HG03565 (cell line): Measurements from ENCODE around the gene FOXO3.

Experiments
- ATAC-seq: cut with Tn5 transposase; IDR thresholded peaks from one replicate; pipeline ENCODE4 v1.9.1; 2021; ENCODE audit warnings: mild to moderate bottlenecking, moderate library complexity; ENCODE audit not compliant: unreplicated experiment

Gene FOXO3

DNA sequence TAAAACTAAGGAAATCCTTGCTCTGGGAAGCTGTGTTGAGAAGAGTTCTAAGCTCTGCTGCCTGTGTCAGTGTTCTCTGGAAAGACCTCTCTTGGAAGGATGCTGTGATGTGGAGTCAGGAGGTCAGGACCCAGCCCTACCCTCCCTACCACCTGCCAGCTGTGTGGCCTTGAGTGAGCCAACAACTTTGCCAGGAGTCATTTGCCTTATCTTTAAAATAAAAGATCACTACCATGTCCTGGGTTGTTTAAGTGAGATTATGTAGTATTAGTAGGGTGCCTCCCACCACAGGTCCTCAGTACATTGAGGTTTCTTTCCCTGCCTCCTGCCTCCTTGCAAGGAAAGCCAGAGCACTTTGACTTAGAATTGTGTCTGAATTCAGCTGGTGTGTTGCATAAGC lies 64.9 kb downstream of the FOXO3 start:
- ATAC-seq: no peak

DNA sequence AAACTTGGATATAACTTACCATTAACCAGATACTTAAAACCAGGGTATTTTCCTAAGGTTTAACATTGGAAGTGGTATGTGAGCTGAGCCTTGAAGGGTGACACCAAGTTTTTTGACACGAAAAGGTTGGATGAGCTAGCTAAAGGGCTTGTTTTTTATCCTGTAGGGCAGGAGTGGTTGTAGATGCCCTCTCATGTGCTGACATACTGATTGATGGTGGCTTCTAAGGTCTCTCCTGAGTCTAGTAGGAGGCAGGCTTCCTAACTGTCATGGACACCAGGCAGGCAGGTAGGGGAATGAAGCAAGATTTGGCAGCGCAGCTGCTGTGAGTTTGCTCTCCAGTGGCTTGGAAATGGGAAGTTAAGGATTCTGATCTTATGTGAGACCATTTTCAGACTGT lies 66.1 kb downstream of the FOXO3 start:
- ATAC-seq: no peak

DNA sequence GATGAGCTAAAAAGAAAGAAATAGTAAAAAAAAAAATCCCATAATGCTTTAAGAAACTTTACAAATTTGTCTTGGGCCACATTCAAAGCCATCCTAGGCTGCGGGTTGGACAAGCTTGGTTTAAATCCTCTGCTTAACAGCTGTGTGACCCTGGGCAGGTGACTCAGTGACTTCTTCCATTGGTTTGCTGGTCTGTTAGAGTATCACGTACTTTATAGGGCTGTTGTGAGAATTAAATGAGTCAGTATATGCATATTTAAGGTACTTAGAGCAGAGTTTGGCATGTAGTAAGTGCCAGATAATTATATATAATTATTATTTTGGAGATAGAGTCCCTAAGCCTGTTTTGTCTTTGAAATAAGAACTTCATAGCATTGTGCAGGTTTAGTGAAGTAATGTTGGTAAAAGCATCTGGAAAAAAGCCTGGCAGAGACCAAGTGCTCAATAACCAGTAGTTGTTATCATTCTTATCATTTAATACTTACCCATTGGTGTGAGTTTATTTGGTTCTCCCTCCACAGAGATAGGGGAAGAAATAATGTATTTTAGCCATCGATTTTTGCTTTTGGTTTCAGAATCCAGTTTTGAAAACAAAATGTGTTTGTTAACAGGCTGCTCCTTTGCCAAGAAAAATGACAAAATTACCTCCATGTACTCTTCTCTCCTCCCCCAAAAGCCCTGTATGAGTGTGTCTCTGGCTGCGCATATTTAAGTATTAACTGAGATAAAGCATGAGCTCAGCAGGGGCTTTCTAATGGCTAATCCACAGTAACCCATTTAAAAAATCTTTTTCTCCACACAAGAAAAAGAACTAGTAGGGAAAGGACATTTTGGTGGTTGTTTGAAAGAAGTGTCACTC lies 67.2 kb downstream of the FOXO3 start:
- ATAC-seq: no peak

DNA sequence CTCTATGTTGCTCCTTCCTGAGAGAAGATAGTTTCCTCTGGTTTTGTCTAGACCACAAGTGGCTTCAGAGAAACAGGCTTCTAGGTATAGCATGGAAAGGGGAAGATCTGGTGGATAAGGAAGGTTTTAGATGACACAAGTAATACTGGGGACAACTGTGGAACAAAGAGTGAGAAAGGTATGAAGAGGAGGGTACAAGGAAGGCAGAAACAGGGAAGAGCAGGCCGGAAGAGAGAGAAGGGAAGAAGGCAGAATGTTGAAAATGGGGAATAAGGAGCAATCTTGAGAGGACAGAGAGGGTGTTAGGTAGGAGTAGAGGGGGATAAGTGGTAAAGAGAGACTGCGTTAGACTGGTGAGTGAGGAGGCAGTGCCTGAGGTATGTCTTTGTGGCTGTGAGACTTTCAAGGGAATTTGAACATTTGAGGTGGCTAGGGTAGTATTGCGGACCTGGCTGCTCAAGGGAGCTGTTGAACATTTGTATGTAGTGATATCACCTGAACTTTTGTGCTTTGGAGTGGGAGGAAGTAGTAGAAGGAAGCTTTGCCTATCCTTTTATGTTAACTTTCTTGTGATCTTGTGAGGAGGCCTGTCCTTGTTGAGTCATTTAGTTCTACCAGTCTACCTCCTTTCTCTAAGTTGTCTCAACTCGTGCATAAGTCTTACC lies 69.5 kb downstream of the FOXO3 start:
- no peak for ATAC-seq

DNA sequence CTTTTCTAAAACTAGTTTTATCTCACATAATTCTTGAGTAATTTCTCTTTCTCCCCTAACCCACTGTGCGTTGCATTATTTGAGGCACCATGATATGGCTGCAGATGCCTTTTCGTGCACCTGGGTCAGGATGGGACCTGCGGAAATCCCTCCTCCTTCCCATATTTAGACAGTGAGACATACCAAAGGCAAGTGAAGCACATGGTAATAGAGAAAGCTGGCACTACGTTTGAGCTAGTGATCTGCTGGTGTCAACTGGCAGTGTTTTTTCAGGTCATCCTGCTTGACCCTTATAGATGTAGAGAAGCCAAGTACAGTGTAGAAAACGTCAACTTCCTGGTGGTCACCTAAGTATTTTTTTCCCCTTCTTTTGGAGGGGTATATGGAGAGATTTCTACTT lies 71.7 kb downstream of the FOXO3 start:
- ATAC-seq: no peak

DNA sequence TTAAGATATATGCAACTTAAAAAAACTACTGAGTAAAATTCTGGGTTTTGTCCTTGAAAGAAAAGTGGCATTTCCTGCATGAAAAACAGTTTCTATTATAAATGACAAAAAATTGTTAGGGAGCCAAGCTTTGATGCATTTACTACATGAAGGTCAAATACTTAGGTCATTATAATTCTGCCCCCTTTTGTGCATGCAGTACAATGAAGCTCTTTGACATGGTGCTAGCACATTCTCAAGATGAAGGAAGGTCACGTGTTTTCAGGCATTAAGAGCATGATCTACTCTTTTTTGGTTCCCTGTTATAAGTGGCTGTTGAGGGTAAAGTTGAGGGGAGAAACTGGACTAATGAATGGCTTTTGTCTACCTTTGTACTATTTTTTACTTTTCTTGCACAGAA lies 72.7 kb downstream of the FOXO3 start:
- no peak for ATAC-seq

DNA sequence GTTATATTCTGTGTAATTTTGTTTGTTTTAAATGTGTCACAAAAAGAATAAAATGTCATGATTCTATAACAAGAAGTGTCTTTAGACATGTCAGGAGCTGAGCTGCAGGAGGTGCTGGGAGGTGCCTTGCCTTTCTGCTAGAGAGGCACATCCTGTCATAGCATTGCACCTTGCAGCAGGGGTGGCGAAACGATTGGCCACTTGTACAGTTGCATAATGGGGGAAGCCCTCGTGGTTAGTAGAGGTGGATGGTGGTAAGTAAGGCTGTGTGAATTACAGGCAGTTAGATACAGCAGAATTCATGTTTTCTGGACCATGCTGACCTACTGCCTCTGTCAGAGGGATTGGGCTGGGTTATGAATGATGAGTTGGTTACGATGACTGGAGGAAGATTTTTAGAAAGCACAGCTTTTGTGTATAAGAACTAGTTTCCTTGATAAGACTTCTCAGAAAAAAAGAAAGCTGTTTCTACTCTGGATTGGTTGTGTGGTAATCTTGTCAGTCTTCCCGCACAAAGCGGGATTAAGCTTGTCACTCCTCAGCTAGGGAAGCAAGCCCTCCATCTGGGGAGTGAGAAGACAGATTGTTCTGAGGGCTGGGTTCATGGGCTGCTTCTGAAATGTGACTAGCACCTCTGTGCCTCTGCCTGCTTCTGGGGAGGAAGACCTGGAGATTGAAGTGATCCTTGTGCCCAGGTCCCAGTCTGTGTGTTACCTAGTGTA lies 74.9 kb downstream of the FOXO3 start:
- no peak for ATAC-seq

DNA sequence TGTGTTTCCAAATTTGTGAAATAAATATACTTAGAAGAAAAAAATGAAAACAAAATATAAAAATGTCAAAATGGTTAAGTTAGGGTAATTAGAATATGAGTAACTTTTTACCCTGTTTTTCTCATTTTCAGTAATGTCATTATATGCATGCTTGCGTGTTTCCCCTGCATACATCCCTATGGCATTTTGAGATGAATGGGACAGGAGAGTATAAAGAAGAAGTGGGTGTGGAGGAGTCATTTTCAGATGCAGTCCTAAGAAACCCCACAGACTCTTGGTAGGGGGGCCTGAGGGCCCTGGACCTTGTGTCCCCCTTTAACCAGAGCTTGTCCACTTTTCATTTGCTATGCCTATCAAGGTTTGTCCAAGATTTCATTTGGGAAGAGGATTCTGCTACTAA lies 77.2 kb downstream of the FOXO3 start:
- no peak for ATAC-seq

DNA sequence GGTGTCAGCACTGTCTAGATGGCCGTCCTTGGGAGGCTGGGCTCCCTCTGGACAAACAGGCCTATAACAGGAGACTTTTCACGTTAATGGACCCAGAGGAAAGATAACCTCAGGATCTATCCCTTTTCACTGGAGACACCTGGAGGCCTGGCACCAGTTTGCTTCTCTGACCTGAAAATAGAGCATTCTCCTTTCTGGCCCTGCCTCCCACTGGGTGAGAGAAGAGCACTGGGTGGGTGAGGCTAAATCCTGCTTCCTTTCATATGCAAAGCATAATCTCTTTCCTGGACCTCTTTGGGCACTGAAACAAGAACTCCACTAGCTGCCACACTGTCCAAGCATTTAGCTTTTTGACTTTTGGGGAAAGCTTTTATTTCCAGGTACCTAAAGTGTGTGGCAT lies 78.3 kb downstream of the FOXO3 start:
- ATAC-seq: no peak

DNA sequence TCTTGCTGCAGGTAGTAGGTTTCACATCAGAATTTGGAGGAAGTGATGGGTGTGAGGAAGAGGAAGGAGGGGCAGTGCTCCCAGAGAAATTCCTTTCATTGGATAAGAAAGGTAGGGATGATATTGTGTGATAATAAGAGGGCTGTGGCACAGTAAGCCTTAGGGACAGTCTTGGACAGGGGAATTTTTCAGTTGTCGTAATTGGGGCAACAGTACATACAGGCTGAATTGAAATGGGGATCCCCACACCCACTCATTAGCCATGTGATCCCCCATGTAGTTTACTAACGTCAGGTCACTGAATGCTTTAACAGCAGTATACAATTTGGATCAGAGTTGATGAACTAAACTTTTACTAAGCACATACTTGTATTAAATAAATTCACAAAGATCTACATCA lies 79.4 kb downstream of the FOXO3 start:
- no peak for ATAC-seq

DNA sequence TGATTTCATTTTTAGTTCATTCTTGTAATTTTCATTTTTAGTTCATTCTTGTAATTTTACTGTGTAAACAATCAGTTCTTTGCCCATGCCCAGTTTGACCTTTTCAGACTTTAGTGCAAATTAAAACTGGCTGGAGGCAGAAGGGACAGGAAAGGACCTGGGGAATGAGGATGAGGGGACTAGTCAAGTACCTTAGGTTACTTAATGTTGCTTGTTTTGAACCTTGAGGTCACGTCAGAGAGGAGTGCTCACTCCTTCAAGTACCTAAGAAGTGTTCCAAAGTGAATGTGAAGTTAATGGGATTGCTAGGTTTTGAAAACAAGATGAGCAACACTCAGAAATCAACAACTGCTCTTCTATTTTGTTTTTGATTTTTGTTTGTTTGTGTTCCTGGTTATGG lies 82.5 kb downstream of the FOXO3 start:
- ATAC-seq: no peak

DNA sequence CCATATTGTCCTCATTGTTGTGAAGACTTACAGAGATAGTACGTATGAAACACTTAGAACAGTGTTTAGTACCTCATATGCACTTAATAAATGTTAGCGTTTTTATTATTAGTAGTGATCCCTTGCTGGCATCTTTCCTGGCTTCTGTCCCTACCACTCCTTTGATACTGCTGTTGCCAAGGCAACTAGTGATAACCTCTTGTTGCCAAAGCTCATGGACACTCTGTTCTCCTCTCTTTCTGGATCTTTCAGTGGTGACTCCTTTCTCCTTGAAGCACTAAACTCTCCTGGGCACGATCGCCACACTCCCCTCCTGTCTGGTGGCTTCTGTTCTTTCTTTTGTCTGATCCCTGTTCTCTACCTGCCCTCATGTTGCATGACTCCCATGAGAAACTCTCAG lies 83.5 kb downstream of the FOXO3 start:
- ATAC-seq: no peak

DNA sequence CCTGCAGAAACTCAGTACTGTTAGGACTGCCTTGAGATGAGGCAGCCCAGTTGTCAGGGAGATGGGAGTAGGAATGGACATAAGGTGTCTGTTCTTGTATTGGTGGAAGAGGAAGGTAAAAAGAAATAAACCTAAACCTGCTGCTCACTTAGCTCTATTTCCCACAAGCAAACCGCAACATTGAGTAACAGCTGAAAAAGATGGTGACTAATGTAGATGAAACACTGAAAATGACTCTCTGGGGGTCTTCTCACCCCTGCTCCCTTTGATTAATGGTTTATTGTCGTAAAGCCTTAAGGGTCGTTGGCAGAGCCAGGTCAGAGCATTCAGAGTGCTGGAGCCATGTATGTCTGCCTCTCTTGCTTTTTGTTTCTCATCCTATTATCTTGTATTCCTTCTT lies 87.5 kb downstream of the FOXO3 start:
- ATAC-seq: no peak

DNA sequence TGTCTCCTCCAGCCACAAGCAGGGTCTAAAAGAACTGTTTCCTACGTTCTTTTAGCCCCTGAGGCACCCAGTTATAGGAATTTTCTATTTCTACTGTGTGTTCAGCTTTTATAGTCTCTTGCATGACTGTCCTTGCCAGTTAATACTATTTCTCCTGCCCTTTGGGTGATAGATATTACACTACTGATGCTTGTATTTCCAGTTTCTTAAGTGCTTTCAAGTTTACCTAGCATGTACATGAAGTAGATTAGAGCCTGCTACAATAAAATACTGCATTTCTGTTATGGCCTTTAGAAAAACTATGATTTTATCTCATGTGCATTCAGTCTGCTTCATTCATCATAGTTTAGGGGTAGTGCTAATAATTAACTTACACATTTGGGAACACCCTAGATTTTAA lies 89.6 kb downstream of the FOXO3 start:
- no peak for ATAC-seq

DNA sequence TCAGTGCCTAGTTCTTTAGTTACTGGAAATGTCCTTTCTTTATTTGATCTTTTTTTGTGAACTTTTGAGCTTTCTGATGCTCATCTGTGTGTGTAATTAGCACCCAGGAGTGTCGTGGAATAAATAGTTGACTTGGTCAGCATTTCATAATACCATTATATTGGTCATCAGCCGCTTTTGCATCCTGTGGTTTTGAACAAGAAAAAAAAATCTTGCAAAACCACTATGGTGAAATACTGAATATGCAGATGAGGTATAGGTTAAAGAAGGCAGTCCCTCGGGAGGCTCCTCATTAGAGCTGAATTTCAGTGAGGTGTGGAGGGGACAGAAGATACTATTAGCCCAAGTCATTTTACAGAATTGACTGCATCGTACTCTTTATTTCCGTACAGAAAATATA lies 90.1 kb downstream of the FOXO3 start:
- no peak for ATAC-seq

DNA sequence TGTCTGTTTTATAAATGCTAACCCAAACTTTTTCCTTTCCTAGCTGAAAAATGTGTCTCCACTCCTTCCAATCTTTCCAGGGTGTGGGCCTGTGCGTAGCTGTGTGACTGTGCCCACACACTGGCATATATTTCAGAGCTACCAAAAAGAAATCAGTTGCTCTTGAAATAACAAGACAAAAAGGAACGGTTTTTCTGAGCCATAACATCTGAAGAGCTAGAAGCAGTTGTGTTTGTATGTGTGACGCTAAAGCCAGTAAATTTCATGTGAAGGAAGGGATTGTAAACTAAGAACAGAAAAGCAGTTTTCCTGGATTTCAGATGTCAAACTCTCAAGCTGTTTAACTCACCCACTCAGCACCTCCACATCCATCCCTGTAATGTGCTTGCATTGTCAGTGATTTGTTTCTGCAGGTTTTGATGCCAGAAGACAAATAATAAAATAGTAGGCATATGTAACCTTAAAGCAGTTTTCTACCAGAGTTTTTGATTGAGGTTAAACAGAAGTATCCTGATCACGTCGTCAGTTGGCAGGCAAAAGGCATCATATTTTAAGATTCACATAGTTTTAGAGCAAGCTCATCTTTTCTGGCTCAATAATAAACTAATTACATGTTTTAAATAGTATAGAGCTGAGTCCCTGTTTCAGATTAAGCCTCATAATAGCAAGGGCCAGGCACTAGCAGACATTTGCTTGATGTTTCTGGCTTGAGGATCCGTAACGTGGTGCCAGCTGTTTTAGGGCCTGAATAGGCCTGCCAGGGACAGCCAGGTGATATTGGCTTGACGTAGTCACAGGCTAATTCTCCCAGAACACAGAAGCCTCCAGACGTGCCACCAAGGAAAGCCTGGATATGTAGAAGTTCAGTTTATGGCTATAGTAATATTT lies 90.9 kb downstream of the FOXO3 start:
- ATAC-seq: no peak

DNA sequence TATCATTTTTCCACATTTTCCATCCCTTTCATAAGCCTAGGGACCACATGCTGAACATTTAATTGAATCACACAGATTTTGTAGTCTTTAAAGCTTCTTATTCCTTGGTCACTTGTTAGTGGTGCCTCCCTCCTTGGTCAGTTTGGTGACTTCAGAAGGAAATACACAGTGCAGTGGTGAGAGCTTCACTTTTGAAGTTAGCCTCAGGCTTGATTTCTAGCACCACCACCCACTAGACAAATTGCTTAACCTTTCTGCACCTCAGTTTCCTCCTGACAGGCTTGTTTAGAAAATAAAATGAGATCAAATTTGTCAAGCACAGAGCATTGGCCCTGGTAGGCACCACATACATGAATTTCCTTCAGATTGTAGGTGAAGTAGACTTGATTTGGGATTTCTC lies 91.7 kb downstream of the FOXO3 start:
- no peak for ATAC-seq

DNA sequence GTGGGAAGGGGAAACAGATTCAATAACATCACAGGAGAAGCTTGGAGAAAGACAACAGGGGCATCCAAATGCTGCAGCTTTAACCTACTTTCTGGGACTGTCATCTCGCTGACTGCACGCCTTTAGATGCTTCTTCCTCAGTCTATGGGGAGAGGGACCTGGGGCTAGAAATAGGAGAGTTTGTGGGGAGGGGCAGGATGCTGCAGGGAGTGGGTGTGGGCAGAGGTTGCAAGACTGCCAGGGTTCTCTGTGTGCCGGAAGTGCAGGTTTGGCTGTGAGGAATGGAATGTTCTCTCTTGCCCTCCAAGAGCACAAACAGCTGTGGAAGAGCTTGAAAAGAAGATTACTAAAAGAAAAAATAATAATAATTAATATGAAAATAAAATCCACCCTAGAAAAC lies 93.2 kb downstream of the FOXO3 start:
- no peak for ATAC-seq

DNA sequence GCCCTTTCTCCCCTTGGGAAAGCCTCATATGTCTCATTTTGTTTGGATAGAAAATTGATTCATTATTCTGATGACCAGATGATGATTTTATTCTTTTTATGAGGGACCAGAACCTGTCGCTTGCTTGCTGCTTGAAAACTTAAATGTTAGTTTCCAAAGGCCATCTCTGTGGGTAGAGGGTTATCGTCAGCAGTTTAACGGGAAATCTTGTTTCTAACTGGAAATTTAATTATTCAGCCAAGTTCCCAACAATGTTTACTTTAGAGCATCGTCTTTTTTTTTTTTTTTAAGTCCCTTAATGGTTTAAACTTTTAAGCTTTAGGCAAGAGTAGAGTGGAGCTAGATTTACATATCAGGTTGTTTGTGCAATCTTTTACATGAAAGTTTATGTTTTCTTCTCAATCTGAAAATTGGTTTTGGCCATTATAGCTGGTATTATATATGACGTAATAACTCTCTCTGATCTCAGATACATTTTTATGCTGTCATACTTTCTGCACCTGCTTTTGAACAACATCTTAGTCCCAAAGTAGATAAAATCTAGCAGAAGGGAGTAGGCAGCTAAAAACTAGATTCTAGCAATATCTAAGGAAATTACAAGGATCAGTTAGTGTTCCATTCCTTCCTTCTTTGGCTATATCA lies 93.9 kb downstream of the FOXO3 start:
- ATAC-seq: no peak

DNA sequence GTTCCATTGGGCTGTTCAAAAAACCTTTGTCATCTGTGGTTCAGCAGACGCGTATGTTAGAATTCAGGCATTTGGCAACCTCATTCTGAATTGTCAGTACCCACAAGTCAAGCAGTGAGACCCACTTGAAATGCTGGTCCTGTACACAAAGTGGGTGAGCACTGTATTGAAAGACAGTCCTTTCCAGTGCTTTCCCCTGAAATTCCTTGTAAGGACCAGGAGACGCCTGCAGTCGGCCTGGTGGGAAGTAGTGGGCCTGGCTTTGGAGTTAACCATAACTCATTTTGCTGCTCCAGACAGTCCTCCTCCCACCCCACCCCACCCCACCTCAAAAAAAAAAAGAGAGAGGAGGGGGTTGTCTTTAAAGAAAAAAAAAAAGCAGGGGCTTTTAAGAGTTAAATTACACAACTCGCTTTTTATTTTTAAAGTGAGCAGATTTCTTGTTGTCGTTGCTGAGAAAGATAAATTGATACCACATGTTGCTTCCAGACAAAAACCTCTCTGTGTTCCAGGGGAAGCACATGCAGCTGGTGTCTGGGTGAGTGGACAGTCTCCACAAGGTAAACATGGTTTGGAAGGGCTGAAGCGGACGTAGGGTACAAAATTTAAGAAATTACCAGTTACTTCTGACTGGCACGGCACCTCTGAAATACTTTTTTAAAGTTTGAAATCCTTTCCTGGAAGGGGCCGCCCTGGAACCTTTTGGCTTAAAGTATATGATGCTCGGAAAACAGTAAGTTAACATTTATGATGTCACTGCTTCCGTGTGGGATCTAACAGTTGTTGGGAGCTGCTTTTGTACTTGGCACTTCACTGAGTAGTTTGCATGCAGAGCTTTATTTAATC lies 95.3 kb downstream of the FOXO3 start:
- no peak for ATAC-seq
